HG03378 (cell line): ENCODE results near the gene COG7.
"Not testable (repeated sequence)": the region's sequence is repeated elsewhere in the genome, so short reads cannot be mapped to it uniquely, and the experiment has no call there.

Experiments
- ATAC-seq: cut with Tn5 transposase; IDR thresholded peaks from one replicate; pipeline ENCODE4 v1.9.1; 2021; ENCODE audit warnings: mild to moderate bottlenecking, moderate library complexity; ENCODE audit not compliant: unreplicated experiment

COG7 gene

DNA sequence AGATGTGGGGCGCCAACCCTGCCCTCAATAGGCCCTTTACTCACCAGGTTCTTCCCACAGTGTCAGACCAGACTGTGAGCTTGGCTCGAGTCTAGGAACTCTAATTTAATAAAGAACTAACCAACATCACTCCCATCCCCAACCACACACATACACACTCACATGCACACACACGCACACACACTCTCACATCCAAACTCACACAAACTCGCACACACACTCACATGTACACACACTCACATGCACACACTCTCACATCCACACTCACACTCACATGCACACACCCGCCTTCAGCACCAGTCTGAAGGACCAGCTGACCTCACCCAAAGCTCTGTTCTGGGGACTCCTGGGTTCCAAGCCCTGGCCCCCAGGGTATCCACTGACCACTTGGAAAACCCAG is 63.8 kb downstream of the COG7 start:
- no peak for ATAC-seq

GRCh38 chr16:23388786-23389185 is 64.2 kb downstream of the COG7 start:
- no peak for ATAC-seq

DNA sequence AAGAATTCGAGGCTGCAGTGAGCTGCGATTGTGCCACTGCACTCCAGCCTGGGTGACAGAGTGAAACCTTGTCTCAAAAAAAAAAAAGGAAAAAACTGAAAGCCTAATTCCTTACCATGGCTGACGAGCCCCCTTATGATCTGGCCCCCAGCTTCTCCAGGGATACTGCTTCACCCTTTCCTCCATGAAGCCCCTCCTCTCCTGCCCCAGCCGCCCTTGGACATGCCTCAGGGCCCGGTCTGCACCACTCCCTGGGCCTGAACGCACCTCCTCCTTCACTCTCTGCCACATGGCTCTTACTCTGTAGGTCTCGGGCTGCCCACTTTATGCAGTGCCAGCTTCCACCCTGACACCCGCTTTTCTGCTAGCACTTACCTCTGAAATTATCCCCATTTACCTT is 65.3 kb downstream of the COG7 start:
- ATAC-seq, result no peak

GRCh38 chr16:23385441-23385840 is 67.5 kb downstream of the COG7 start:
- ATAC-seq, result no peak

GRCh38 chr16:23384878-23385277 is 68.1 kb downstream of the COG7 start:
- no peak for ATAC-seq

DNA sequence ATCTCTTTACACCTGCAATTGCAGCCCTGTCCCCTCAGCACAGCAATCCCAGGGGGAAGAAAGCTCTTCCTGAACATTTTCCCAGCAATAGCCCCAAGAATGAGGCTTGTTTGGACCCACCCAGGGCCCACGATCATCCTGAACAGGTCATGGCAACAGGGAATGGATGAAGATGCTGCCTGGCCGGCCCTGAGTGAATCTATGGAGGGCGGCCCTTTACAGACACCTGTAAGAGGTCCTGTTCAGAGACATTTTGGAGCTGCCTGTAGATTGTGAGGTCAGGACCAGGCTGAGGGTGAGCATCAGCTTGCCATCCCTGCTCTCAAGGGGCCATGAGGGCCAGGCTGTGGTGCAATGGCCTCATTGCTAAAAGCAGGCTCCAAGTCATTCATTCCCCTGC is 69.1 kb downstream of the COG7 start:
- no peak for ATAC-seq

GRCh38 chr16:23382279-23382678 is 70.7 kb downstream of the COG7 start:
- no peak for ATAC-seq

DNA sequence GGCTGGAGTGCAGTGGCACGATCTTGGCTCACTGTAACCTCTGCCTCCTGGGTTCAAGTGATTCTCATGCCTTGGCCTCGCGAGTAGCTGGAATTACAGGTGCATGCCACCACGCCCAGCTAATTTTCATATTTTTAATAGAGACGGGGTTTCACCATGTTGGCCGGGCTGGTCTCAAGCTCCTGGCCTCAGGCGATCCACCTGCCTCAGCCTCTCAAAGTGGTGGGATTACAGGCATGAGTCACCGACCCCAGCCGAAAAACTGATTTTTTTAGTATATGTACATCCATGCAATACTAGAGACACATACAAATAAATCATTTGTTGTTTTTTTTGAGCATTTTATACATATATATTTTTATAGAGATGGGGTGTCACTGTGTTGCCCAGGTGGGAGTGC is 71.3 kb downstream of the COG7 start:
- not testable (repeated sequence) for ATAC-seq

- no peak for ATAC-seq
Measured at GRCh38 chr16:23380501-23380951, 72.5 kb downstream of the COG7 start.

GRCh38 chr16:23379707-23380106 is 73.3 kb downstream of the COG7 start:
- ATAC-seq, result no peak

- ATAC-seq, result no peak
Measured at GRCh38 chr16:23378921-23379320, 74.1 kb downstream of the COG7 start.

DNA sequence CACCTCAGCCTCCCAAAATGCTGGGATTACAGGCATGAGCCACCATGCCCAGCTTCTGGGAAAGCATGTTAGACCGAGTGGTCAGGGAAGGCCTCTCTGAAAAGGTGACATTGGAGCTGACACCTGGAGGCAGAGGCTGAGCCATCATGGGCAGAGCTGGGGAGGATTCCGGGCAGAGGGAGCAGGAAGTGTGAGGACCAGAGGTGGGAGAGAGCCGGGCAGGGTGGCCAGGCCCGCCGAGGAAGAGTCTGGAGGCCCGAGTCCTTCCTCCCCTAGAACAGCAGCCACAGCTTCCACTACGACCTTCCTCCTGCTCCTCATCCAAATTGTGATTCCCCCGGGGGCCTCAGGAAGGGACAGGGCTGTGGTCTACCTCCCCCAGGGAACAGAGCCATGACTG is 74.7 kb downstream of the COG7 start:
- ATAC-seq, result no peak

DNA sequence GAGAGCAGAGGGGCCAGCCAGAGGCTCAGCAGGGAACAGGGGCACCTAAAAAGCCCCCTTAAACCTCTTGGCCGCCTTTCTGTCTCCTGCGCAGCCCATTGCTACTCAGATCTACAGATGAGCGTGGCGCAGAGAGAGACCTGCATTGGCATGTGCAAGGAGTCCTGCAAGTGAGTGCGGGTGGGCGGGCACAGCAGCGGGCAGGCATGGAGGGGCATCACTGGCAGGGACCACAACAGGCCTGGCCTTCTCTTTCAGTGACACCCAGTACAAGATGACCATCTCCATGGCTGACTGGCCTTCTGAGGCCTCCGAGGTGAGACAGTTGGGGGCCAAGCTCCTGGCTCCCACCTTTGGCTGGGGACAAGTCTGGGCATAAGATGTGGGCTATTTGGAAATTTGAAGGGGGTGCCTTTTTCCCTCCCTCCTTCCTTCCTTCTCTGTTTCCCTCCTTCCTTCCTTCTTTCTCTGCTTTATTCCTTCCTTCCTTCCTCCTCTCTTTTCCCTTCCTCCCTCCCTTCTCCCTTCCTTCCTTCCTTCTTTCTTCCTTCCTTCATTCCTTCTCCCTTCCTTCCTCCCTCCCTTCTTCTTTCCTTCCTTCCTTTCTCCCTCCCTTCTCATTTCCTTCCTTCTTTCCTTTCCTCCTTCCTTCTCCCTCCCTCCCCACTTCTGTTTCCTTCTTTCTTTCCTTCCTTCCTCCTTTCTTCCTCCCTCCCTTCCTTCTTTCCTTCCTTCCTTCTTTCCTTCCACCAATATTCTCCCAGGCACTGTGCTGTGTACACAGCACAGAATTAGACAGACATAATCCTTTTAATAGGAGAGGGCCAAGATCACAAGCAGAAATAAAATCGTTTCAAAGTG is 75.7 kb downstream of the COG7 start:
- no peak for ATAC-seq

GRCh38 chr16:23375643-23376042 is 77.3 kb downstream of the COG7 start:
- ATAC-seq, result no peak

GRCh38 chr16:23374721-23375510 is 78.1 kb downstream of the COG7 start:
- ATAC-seq, result no peak

DNA sequence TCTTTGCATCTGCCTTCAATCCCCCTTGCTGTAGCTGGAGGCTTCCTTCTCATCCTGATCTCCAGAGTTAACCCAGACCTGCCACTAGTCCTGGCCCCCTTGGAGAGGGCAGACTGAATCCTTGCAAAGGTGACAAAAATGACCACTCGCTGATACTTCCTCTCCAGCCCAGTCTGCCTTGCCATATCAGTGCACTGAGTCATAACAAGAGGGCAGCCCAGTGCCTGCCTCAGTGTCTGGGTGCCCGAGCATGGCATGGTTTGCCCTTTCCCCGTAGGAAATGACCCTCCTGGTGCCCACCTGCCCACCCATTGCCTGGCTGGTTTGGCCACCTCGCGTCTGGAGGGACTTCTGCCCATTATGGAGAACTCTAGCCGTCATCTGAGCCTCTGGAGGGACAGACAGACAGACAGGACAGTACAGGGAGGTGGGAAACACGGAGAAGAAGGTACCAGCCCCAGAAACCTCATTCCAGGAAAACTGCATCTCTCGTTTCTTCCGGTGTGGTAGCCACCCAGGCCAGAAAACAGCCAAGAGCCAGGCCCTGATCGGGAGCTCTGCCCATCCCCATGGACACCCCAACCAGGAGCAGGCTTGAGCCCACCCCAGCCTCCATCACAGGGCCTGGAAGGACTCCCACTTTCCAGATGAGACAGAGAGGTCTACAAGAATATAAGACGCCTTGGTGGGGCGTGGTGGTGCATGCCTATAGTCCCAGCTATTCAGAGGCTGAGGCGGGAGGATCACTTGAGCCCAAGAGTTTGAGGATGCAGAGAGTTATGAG is 79.4 kb downstream of the COG7 start:
- no peak for ATAC-seq

DNA sequence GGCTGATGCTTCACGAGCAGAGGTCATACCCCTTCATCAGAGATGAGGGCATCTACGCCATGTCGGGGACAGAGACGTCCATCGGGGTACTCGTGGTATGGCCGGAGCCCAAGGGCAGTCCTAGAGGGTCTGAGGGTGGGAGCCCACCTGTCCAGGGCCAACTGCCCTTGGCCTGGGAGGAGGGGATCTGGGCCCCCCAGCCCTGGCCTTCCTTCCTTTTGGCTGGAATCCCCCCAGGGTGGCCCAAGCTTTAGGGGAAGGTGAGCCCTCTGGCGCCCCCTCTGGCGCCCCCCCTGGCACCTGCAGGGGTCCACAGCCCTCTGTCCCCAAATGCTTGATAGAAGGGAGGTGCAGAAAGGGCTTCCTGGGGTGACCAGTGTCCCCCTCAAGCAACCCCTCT is 81.6 kb downstream of the COG7 start:
- no peak for ATAC-seq

DNA sequence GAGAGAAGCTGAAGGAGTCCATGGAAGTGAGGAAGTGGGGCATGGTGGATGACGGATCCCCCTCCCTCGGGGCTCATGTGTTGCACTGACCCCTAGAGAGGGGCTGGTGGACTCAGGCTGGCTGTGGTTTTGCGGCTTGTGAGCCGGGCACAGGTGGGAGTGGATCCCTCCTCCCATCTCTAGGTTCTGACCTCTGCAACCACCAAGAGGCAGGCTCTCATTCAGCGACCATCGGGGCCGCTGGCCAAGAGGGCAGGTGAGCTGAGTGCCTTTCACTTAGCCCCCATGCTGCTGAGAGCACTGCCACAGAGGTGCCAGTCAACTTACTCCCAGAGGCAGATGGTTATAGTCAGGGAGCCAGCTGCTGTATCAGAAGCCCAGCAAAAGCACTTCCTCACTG is 83.6 kb downstream of the COG7 start:
- ATAC-seq, result no peak

GRCh38 chr16:23368469-23368868 is 84.5 kb downstream of the COG7 start:
- ATAC-seq, result no peak

GRCh38 chr16:23367988-23368387 is 85.0 kb downstream of the COG7 start:
- ATAC-seq, result no peak

DNA sequence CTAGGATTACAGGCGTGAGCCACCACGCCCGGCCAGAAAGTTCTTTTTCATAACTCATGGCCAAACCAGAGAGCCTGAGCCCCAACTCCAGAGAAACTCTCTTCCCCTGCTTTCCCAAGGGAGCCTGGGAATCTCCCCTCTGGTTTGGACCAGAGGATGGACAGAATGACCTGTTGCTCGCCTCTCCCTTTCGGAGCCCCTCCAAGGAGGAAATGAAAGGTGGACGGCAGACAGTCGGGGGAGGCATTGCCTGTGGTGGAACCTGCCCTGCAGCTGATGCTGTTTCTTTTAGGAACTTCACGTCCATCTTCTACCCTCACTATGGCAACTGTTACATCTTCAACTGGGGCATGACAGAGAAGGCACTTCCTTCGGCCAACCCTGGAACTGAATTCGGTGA is 85.4 kb downstream of the COG7 start:
- ATAC-seq, result no peak
